ENCODE results near the gene KCNJ12. TPM values are rescaled to one million over a fixed set of nuclear protein-coding genes. Genes with fewer than 3 reads are reported as not detected.

KCNJ12 gene
- total and polyA plus RNA-seq, 12 donors: 0.39 to 3.9 (median 0.97) TPM

DNA sequence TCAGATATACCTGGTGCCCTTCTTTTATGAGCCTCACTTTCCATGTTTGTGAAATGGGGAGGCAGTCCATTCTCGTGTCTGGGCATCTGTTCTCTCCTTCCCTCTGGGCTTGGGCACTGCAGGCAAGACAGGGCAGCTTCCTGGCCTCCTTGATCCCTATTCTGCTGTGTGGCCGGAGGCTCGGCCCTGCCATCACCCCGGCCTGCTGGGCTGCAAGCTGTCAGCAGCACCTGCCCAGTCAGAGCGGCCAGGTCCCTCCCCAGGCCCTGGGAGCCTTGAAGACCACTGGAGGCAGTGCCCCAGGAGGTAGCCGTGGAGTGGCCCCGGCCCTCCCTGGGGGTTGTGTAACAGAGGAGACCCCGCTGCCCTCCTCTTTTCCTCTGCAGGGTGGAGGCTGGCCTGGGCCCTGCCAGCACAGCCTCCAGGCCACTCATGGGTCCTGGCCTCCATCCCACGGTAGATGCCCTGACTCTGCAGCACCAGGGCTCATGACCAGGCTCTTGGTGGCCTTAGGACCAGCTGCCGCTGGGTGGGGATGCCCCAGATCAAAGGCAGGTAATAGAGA lies 9.2 kb downstream of the KCNJ12 start:
- Histone ChIP-seq H3K9me3 (replicated peaks in 1 of 3) (no peaks in the 10 kb centered on the region), H3K4me3 (no peak overlapping the region), H3K27me3 (no peaks in the 10 kb centered on the region), H3K4me1 (replicated peaks in 1 of 2) (no peaks in the 10 kb centered on the region), H3K27ac (no peak overlapping the region), H3K36me3 (replicated peaks in 1 of 2) (no peaks in the 10 kb centered on the region)
- 61 to 88% (median 69%) methylated on average over 2 to 10 of the region's 10 CpGs for WGBS, 4 donors
- TF ChIP-seq POLR2A (IDR thresholded peaks at IDR 0.05): no peak
- TF ChIP-seq, protein P1, sequence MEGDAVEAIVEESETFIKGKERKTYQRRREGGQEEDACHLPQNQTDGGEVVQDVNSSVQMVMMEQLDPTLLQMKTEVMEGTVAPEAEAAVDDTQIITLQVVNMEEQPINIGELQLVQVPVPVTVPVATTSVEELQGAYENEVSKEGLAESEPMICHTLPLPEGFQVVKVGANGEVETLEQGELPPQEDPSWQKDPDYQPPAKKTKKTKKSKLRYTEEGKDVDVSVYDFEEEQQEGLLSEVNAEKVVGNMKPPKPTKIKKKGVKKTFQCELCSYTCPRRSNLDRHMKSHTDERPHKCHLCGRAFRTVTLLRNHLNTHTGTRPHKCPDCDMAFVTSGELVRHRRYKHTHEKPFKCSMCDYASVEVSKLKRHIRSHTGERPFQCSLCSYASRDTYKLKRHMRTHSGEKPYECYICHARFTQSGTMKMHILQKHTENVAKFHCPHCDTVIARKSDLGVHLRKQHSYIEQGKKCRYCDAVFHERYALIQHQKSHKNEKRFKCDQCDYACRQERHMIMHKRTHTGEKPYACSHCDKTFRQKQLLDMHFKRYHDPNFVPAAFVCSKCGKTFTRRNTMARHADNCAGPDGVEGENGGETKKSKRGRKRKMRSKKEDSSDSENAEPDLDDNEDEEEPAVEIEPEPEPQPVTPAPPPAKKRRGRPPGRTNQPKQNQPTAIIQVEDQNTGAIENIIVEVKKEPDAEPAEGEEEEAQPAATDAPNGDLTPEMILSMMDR (IDR thresholded peaks at IDR 0.05): no peak
- intact Hi-C loops (cut with DNase I): no loop called here
- DNase-seq: no peak

GRCh38 chr17:21387616-21388015 lies 11.5 kb downstream of the KCNJ12 start:
- intact Hi-C loops (cut with DNase I): no loop called here
- Histone ChIP-seq H3K9me3 (replicated peaks in 1 of 3) (no peaks in the 10 kb centered on the region), H3K27ac (no peak overlapping the region), H3K4me3 (no peak overlapping the region), H3K27me3 (no peaks in the 10 kb centered on the region), H3K36me3 (replicated peaks in 1 of 2) (no peaks in the 10 kb centered on the region), H3K4me1 (replicated peaks in 1 of 2) (no peaks in the 10 kb centered on the region)
- TF ChIP-seq POLR2A (IDR thresholded peaks at IDR 0.05): no peak
- TF ChIP-seq, protein P1 (IDR thresholded peaks at IDR 0.05): no peak
- WGBS, 4 donors: 67 to 78% (median 72%) methylated on average over 5 of the region's 5 CpGs
- no peak for DNase-seq

DNA sequence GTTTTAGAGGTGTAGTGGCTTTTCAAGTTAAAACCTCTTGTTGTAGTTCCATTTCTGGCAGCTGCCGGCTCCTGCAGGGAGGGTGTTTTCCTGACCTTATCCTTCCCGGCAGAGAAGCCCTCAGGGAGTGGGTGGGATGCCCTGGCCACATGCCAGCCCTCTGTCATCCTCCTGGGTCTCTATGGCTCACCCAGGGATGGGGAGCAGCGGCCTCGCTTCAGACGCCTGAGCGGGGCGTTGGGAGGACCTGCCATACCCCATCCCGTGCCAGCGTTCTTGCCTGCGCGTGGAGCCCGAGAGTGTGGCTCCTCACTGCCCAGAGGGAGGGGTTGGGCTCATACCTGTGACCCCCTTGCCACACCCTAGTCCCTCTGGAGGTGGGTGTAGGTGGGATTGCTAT lies 11.9 kb downstream of the KCNJ12 start:
- no peaks in the 10 kb centered on the region for H3K4me1 ChIP-seq (replicated peaks in 1 of 2)
- no peak for DNase-seq
- no peak overlapping the region for H3K27ac ChIP-seq
- no peaks in the 10 kb centered on the region for H3K36me3 ChIP-seq (replicated peaks in 1 of 2)
- no peak for TF ChIP-seq POLR2A (IDR thresholded peaks at IDR 0.05)
- no peaks in the 10 kb centered on the region for H3K27me3 ChIP-seq
- H3K4me3 ChIP-seq: no peak overlapping the region
- intact Hi-C loops (cut with DNase I): no loop called here
- H3K9me3 ChIP-seq (replicated peaks in 1 of 3): no peaks in the 10 kb centered on the region
- WGBS, 4 donors: 71 to 82% (median 76%) methylated on average over 9 to 12 of the region's 12 CpGs

GRCh38 chr17:21388944-21389343 lies 12.8 kb downstream of the KCNJ12 start:
- intact Hi-C loops (cut with DNase I): no loop called here
- H3K4me3 ChIP-seq: no peak overlapping the region
- H3K27ac ChIP-seq: no peak overlapping the region
- no peaks in the 10 kb centered on the region for H3K9me3 ChIP-seq (replicated peaks in 1 of 3)
- WGBS, 4 donors: 79 to 91% (median 86%) methylated on average over 4 to 6 of the region's 6 CpGs
- no peaks in the 10 kb centered on the region for H3K27me3 ChIP-seq
- TF ChIP-seq POLR2A (IDR thresholded peaks at IDR 0.05): no peak
- TF ChIP-seq, protein P1 (IDR thresholded peaks at IDR 0.05): no peak
- H3K4me1 ChIP-seq (replicated peaks in 1 of 2): no peaks in the 10 kb centered on the region
- DNase-seq: no peak
- H3K36me3 ChIP-seq (replicated peaks in 1 of 2): no peaks in the 10 kb centered on the region

- WGBS, 4 donors: 33 to 100% (median 70%) methylated on average over 1 to 7 of the region's 7 CpGs
- no peak for TF ChIP-seq POLR2A (IDR thresholded peaks at IDR 0.05)
- no peaks in the 10 kb centered on the region for H3K27me3 ChIP-seq
- no peaks in the 10 kb centered on the region for H3K9me3 ChIP-seq (replicated peaks in 1 of 3)
- no peaks in the 10 kb centered on the region for H3K4me1 ChIP-seq (replicated peaks in 1 of 2)
- H3K36me3 ChIP-seq (replicated peaks in 1 of 2): no peaks in the 10 kb centered on the region
- intact Hi-C loops (cut with DNase I): no loop called here
- no peak overlapping the region for H3K27ac ChIP-seq
- no peak for DNase-seq
- H3K4me3 ChIP-seq: no peak overlapping the region
Measured at GRCh38 chr17:21389394-21389793, 13.2 kb downstream of the KCNJ12 start.

Measured in adrenal gland (tissue), 12 donors.